HG03460 (cell line): ENCODE results near the gene XRCC3.

Experiments
- ATAC-seq: cut with Tn5 transposase; IDR thresholded peaks from one replicate; pipeline ENCODE4 v1.9.1; 2021; ENCODE audit not compliant: unreplicated experiment

Gene XRCC3

DNA sequence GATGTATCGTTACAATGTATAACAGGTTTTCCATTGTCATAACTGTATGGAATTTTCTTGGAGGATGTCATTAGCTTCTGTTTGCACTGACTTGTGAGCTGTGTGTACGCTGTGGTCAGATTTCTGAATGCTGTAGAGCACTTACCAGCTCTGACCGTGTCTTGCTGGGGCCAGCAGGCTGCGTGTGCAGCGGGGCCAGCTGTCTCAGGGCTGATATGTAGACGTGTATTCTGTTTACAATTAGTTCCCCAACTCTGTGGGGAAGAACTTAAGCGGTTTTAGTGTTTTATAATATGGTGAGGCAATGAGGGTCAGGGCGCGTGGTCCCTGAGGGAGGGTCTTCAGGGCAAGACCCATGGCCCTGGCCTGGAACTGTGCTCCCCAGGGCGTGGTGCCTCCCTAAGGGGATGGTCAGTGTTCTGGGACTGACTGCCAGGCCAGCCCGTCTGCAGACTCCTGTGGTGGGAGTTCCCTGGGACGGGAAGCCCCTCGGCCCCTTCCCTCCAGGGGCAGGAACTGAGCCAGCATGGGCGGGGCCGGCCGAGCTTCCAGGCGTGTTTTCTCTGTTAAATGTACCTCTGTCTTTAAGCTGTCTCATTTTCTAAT is 18.7 kb downstream of the XRCC3 start:
- no peak for ATAC-seq

DNA sequence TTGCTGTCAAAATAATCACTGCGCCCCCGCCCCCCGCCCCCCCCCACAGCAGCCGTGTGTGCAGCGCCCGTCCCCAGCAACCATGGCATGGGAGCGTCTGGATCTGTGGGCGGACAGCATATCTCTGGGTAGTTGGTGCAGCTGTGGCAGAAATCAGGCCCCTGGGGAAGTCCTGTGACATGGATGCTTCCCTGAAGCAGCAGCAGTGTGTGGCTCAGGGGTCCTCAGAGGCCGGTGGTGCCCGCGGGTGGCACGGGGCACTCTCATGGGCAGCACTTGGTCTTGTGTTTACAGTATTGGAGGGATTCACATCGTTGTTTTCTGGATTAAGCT is 19.2 kb downstream of the XRCC3 start:
- no peak for ATAC-seq

DNA sequence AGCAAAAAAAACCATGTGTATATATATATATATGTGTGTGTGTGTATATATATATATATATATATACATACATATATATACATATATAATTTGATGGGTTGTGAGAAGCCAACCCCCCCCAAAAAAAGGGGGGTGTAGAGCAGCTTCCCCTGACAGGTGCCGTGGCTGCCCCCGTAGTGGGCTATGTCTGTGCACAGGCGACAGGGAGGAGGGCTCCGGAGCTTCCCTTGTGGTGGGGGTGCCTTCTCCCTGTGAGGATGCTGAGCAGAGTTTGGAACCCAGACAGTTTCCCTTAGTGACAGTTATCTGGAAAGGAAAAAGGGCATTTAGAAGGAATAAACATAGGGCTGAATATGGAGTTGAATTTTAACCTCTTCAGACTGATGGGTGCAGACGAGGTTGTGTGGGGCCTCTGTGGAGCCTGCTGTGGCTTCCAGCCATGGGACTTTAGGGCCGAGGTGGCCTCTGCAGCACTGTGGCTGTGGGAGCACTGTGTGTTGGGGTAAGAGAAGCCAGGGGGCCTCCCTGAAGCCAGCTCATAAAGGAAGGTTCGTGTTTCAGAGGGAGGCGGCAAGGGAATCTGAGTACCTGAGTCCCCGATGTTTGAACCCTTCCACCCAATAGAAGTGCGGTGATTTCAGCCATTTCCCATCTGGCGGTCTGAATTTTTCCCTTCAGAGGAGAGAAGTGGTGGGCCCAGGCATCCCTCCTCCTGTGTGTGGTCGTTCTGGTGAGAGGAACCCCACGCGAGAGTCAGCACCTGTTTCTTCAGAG is 19.8 kb downstream of the XRCC3 start:
- ATAC-seq = no peak

DNA sequence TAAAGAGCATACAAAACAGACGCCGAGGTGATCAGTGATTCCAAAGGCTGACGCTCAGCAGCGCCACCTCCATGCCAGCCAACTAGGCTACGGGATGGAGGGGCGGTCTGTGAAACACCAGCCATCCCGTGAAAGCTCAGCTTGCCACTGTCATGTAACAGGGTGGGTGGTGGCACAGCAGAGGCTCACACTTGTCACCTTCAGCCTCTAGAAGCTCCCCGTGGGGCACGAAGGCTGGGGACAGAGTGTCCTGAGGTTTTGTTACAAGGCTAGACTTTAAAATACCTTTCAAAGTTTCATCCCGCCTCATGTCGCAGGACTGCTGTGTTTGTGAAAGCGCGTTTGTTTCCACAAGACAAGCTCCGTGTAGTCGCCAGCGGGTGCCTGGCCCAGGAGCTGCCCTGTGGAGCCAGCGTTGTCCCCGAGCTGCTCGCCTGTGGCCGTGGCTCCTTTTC is 20.7 kb downstream of the XRCC3 start:
- ATAC-seq = no peak

DNA sequence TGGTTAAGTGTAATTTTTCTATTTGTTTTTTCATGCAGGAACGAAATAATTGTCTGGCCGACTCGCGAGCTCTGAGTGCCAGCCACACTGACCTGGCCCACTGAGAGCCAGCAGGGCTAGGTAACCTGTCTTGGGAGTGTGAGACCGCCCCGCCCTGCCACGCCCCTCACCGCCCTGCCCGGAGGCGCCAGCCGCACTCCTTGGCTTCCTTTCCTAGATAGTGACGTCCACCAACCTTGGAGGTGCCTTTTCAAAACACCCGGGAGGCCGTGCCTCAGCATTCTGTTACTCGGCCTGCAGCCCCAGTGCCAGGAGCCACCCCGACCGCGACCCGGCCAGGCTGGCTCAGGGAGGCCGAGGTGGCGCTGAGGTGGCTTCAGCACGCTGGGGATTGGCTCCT is 21.7 kb downstream of the XRCC3 start:
- ATAC-seq = no peak

DNA sequence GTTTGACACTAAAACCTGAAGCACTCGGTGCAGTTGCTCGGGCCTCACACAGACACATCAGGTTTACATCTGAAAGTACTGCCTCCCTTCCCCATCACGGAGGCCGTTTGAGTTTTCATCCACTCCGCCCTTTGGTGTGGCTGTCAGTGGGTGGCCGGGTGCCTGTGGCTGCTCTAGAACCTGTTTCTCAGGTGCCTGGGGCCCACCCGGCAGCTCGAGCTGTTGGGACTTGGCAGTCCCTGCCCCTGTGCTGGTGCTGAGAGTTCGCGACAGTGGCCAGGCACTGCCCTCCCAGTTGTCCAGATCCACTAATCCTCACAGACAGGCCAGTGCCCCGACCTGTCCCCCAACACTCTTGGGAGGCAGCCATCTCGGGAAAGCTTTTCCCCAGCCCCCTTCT is 22.4 kb downstream of the XRCC3 start:
- ATAC-seq = no peak

DNA sequence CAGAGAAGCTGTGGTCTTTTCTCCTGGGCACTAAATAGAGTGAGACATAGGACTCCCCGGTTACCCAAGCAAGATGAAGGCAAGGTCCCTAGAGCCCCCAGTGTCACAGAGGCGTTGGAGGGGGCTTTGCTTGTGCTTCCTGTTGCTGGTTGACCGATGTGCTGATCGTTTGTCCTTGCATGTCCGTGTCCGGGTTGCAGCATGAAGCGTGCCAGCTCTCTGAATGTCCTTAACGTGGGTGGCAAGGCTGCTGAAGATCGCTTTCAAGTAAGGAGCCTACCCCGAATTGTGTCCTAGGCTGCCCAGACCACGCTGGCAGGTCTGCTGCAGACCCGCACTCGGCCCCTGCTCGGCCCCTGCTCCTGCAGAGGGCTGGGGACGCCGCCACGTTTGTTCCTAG is 23.1 kb downstream of the XRCC3 start:
- ATAC-seq = peak; percentile 33

DNA sequence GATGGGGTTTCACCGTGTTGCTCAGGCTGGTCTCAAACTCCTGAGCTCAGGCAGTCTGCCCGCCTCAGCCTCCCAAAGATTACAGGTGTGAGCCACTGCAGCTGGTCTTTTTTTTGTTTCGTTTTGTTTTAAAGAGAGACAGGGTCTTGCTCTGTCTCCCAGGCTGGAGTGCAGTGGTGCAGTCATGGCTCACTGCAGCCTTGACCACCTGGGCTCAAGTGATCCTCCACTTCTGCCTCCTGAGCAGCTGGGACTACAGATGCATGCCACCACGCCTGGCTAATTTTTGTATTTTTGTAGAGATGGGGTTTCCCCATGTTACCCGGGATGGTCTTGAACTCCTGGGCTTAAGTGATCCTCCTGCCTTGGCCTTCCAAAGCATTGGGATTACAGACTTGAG is 23.6 kb downstream of the XRCC3 start:
- peak; percentile 65 for ATAC-seq

DNA sequence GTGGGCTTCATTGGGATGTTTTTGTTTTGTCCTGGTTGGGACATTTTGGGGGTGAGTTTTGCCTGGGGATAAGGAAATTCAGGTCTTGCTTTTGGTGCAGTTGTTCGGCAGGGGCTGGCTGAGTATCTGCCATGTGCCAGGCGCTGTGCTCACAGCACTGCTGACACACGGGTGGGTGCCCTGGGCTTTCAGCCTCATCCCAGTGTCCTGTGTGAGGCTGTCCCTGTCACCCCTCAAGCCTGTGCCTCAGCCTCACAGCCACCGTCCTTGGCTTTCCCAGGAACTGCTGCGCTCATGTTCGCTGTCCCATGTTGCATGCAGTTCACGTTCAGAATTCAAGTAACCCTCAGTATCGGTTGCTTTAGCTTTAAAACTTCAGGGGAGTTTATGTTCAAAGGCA is 24.9 kb downstream of the XRCC3 start:
- ATAC-seq = no peak

DNA sequence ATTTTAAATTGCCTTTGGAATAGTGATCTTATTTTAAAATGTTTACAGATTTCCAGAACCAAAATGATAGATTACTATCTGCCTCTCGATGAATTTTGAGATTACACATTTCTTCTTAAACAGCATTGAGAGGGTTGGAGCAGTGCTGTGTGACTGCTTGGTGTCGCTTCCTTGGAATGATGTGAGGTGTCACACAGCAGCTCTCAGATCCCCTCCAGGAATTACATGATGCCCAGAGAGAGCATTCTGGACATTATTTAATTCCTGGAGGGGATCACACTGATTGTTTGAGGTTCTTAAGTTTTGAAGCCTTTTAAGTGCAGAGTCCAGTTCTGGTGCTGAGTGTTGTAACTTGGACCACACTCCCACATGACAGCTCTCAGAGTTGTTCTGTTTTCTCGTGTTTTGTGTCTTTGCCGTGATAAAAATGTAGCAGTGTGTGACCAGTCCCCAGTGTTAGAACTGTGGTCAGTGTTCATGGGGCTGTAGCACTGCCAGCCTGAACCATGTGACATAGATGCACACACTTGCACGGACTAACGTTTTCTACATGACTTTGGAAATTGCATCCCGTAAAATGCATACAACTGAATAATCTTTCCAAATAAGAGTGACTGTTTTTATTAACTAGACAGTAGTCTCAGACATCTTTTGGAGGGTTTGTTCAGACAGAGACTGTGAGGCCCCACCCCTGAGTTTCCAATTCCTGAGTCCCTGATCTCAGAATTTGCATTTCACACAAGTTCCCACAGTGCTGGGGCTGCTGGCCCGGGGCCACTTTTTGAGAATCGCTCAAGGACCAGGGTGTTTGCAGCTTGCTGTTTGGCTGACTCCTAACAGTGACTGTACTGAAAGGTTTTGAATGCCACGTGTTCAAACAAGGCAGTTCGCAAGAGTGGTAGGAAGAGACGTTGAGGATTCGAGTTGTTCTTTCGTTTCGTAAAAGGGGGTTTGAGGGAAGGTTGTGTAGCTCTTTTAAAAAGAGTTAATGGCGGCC is 26.0 kb downstream of the XRCC3 start:
- no peak for ATAC-seq

DNA sequence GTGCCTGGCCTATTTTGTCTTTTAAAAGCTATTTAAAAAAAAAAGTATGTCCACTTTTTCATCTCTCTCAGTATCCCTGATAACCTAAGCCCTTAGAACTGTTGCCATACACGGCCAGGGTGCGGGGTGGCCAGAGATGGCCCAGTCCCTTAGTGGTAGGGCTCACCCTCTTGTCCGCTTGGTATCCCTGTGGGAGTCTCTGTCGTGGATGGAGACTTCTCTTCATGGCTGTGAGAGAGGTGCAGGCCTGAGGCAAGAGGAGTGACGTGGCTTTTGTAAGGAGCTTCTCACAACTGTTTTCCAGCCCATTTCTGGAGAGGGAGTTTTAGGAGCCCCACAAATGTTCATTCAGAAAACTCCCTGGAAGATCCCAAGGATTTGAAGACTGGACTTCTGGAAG is 26.8 kb downstream of the XRCC3 start:
- ATAC-seq = no peak

DNA sequence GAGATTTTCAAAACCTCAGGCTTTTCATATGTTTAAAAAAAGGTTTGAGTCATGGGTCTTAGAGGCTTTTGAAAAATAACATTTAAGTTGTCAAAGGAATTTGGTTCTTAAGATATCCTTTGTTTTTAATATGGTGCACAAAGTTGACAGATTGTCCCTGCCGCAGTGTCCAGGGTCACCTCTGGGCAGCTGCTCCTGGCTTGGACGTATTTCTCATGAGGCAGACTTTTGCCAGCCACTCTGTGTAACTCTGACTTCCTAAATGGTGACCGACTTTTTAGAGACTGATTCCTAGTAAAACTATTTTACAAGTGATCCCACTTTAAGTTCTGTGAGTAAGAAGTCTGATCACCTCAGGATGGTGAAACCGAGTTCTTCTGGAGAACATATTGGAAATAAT is 27.5 kb downstream of the XRCC3 start:
- no peak for ATAC-seq

DNA sequence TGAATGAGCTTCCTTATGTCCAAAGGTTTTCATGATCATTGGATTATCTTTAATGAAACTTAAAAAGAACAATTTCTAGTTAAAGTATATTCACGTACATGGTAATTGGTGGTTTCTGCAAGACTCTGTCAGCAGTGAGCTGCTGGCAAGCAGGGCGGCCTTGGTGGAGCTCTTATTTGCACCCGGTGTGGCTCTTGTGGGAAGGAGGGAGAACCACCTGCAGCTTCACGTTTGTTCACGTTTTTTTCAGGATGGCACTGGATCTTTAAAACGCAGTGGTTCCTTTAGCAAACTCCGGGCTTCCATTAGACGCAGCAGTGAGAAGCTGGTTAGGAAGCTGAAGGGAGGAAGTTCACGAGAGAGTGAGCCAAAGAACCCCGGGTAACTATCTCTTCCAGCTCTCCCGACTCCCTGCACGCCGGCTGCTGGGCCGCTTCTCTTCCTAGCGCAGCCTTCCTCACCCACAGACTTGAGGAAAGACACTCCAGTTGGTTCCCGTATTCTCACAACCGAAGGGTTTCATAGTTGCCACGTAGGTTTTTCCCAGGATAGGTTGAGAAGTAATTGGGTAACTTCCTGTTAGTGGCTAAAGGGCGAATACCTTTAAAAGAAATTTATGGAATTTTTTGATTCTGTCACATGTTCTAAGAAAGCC is 28.3 kb downstream of the XRCC3 start:
- no peak for ATAC-seq

DNA sequence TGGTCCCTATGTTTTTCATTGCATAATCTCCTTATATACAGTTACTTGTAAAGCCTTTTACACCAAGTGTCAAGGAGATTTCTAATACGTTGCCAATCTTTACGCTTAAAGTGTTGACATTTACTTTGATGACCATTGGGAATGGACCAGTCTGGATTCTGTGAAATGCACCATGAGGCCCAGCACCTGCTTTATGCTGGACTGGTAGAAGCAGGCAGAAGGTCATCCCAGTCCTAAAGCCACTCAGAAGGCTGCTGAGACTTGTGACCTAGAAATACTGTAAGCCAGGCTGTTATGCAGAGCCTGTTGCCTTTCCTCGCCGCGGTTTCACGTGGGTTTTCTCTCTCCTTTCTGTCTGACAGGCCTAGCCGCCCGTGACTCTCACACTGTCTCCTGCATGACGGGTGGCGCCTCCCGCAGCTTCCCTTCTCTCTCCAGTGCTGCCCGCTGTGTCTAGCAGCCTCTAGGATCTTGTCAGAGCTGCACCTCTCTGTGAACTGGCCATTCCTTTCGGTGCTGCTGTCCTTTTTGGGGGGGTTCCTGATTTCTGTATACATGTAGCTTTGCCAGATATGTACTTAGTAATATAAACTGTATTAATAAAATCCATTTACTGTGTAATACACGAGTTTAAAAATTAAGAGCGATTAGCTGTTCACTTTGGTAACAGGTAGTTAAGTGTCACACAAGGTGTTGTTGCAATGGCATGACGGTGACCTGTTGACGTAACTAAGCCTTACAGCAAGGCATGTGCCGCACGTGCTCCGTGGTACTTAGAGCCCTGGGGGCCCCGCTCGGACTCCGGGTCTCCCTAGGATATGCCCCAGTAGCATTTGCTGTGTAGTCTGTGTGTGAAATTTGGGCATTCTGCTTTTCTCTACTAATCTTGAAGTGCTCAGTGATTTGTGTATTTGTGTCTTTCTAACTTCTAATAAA is 29.7 kb downstream of the XRCC3 start:
- ATAC-seq = no peak

DNA sequence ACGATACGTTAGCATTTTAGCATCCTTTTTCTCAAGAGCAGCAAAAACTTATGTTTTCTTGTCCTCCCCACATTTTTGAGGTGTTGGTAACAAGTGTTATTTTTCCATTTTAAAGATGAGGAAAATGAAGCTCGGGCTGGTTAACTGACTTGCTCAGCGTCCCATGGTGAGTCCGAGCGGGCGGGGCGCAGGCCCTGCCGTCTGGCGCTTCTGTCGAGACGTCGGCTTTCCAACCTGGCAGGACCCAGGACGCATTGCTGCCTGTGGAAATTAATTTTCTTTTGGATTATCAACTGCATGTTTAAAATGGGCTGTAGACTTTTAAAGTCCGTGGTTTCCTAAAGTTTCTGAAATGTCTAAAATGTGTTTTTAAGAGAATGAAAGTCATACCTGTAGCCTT is 30.4 kb downstream of the XRCC3 start:
- no peak for ATAC-seq

DNA sequence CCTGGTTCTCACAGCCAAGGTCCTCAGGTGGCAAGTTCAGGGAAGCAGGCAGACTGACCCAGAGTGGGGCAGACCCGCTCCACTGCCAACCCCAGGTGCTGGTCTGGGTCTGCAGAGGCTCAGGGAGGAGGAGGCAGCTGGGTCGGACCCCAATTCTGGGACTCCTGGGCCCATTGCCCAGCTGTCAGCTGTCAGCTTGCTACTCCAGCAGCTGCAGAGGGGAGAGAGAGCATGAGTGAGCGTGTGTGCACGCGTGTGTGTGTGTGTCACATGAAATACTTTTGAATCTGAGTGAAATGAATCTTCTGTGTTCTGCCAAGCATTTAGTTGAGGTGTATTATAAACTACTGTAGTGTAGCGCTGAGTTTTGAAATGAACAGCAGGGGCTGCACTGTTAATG is 30.8 kb downstream of the XRCC3 start:
- no peak for ATAC-seq

DNA sequence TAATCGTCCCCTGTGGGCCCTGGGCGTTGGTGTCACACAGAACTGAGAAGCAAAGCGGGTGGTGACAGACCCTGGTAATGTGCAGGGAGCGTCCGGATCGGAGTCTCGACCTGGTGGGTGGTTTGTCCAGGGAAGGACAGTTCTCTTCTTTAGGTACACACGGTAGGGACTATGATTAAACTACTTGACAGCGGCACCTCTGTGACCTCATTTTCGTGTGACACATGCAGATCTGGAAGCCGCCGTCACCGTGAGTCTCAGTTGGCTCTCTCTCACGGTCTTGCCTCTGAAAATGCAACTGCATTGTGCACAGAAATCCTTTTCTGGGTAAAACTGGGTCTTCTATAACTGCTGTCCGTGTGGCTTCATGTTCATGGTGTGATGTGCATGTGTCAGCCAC is 32.1 kb downstream of the XRCC3 start:
- ATAC-seq = no peak

DNA sequence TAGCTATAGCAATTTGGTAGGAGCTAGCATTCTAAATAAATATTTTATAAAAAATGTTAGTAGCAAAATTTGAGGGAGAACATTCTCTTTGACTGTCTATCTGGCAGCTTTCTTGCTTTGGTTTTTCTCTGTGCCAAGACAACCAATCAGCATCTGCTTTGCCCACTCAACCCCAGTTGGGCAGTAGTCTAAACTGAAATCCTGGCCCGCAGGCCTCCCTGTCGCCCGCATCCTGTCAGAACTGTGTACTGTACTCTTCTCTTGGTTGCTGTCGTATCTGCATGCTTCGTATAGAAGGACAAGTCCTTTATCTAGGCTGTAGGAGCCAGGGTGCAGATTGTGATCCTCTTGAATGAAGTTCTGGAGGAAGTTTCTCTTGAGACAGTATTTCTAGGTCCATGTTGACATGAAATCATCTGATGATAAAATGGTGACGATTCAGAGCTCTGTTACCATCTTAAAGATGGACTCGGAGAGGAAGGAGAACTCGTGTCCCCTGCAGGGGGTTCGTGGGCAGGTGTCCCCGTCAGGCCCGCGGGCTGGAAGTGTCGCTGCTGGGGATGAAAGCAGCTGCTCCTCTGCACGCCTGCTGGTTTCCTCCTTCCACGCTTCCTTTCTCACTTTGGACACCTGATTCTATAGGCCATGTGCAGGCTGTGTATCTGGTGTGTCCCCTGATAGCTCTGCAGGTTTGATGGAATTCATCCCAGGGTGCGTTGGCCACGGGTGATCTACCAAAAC is 34.6 kb downstream of the XRCC3 start:
- no peak for ATAC-seq

DNA sequence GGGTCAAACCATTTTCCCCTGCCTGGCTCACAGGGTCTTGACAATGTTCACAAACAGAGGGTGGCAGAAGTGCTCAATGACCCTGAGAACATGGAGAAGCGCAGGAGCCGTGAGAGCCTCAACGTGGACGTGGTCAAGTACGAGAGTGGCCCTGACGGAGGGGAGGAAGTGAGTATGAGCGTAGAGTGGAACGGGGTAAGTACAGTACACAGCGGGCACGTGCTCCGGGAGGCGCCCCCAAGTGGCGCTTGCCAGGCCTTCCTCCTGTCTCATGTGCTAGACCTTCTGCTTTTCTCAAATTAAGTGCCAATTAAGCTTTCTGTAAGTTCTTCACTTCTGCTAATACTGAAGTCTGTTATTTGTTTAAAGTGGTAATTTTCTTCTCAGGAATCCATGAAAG is 35.9 kb downstream of the XRCC3 start:
- peak; percentile 73 for ATAC-seq
